ENCODE measurements around the gene DIP2C.
A peak's percentile ranks its signal among the peaks of the same experiment; 100 is the strongest.

The DIP2C gene

DNA sequence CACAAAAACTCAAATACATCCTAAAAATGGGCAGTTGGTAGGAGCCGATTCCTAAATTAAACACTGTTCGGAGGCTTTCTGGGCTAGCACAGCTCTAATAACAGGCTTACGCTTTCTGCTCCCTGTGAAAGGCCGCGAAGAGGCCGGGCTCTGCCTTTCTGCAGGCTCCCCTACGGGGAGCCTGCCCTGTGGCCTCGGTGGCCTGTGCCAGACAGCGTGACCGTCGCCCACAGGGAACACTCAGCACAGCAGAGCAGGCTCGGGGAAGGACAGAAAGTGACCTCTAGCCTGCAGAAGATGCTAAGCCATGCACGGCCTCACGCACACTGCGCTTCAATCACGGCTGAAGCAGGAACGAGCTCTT, 64.2 kb downstream of the DIP2C start:
- peak overlapping the region; percentile 12 for H3K4me3 ChIP-seq (ENCODE audit: low read depth, low read length)
- H3K27ac ChIP-seq: peak overlapping the region; percentile 94
- TF ChIP-seq, protein P1, sequence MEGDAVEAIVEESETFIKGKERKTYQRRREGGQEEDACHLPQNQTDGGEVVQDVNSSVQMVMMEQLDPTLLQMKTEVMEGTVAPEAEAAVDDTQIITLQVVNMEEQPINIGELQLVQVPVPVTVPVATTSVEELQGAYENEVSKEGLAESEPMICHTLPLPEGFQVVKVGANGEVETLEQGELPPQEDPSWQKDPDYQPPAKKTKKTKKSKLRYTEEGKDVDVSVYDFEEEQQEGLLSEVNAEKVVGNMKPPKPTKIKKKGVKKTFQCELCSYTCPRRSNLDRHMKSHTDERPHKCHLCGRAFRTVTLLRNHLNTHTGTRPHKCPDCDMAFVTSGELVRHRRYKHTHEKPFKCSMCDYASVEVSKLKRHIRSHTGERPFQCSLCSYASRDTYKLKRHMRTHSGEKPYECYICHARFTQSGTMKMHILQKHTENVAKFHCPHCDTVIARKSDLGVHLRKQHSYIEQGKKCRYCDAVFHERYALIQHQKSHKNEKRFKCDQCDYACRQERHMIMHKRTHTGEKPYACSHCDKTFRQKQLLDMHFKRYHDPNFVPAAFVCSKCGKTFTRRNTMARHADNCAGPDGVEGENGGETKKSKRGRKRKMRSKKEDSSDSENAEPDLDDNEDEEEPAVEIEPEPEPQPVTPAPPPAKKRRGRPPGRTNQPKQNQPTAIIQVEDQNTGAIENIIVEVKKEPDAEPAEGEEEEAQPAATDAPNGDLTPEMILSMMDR (IDR thresholded peaks at IDR 0.05; ENCODE audit: low read depth, low read length, missing control alignments): no peak
- DNase-seq: peak; percentile 43
- in situ Hi-C loops (cut with HindIII; ENCODE audit: low pct_ligation_motif_present, low sequenced_read_pairs): no loop called here
- H3K36me3 ChIP-seq (replicated peaks): no peaks in the 10 kb centered on the region
- no peaks in the 10 kb centered on the region for H3K27me3 ChIP-seq (replicated peaks)

DNA sequence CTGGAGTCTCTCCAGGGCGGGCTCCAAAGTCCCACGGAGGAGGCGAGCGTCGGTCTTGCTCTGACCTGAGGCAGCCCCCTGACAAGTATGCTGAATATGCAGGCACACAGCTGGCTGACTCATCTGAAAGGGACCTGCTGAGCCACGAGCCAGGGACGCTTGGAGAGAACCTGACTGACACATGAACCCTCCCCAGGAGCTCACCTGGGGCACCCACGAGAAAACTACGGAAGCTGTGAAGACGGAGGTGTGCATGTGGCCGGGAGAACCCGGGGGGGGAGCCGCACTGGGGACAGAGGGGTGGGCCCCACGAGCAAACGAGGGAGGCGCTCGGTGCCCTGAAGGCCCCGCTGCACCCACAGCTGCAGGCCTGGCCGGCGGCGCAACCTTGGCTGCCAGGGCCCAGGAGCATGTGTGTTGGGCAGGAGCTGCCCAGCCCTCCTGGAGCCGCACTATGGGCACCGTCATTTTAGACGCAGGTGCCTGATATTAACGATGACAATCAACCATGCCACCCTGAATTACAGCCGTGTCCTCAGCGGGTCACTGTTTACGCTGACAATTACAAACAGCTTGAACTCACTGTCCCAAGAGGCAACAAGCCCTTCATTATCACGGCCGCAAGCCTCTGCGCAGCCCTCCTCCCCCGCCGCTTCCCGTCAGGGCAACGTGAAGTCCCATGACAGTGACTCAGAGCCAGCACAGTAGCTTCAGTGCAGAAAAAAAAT, 64.7 kb downstream of the DIP2C start:
- H3K27ac ChIP-seq: peak overlapping the region; percentile 94
- TF ChIP-seq, protein P1 (IDR thresholded peaks at IDR 0.05; ENCODE audit: low read depth, low read length, missing control alignments): no peak

DNA sequence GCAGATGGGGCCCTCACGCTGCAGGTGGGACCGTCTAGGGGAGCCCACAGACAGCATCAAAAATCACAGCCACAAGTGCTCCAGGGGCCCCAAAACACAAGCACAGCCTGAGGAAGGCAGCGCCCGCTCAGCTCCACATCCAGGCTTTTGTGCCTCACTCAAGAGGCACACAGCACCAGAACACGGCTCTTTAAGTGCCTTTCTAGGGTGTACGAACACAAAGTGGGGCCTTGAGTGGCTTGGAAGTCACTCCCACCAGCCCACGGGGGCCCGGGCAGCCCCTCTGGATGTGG, 65.2 kb downstream of the DIP2C start:
- Histone ChIP-seq H3K4me3 (ENCODE audit: low read depth, low read length) (no peak overlapping the region), H3K36me3 (replicated peaks) (no peaks in the 10 kb centered on the region), H3K27me3 (replicated peaks) (no peaks in the 10 kb centered on the region), H3K27ac (peak overlapping the region; percentile 94)
- in situ Hi-C loops (cut with HindIII; ENCODE audit: low pct_ligation_motif_present, low sequenced_read_pairs): no loop called here
- TF ChIP-seq, protein P1 (IDR thresholded peaks at IDR 0.05; ENCODE audit: low read depth, low read length, missing control alignments): no peak
- DNase-seq: no peak

More for the DNA sequence above, 64.7 kb downstream of the DIP2C start:
- peak overlapping the region; percentile 3 for H3K4me3 ChIP-seq (ENCODE audit: low read depth, low read length)
- peak; percentile 91 for DNase-seq
- in situ Hi-C loops (cut with HindIII; ENCODE audit: low pct_ligation_motif_present, low sequenced_read_pairs): no loop called here
- H3K27me3 ChIP-seq (replicated peaks): no peaks in the 10 kb centered on the region
- H3K36me3 ChIP-seq (replicated peaks): no peaks in the 10 kb centered on the region

DNA sequence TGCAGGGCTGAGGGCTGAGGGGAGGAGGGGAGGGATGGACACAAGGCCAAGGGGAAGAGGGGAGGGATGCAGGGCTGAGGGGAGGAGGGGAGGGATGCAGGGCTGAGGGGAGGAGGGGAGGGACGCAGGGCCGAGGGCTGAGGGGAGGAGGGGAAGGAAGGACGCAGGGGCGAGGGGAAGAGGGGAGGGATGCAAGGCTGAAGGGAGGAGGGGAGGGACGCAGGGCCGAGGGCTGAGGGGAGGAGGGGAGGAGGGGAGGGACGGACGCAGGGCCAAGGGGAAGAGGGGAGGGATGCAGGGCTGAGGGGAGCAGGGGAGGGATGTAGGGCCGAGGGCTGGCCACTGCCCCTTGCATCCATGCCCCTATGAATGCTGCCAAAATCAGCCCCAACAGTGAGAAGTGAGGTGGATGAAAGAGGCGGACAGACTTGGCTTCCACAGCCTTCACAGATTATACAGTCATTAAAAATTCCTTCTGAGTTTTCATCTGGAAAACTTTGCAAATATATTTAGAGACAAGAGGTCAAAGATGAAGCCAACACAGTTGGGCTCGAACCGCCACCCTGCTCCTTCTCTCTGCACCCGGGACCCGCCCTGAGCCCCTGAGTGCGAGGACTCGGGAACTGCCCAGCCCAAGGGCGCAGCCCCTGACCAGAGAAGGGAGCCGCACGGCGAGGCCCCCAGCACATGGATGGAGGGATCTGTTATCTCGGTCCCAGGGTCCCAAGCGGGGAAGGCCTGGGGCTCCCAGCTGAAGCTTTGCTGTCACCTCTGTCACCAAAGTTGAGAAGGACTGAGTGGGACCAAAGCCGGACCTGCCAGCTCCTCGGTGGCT, 65.8 kb downstream of the DIP2C start:
- Histone ChIP-seq H3K36me3 (replicated peaks) (no peaks in the 10 kb centered on the region), H3K4me3 (ENCODE audit: low read depth, low read length) (no peak overlapping the region), H3K27ac (peak overlapping the region; percentile 94), H3K27me3 (replicated peaks) (no peaks in the 10 kb centered on the region)
- DNase-seq: no peak
- TF ChIP-seq, protein P1 (IDR thresholded peaks at IDR 0.05; ENCODE audit: low read depth, low read length, missing control alignments): no peak
- in situ Hi-C loops (cut with HindIII; ENCODE audit: low pct_ligation_motif_present, low sequenced_read_pairs): no loop called here

- Histone ChIP-seq H3K27me3 (replicated peaks) (no peaks in the 10 kb centered on the region), H3K27ac (no peak overlapping the region), H3K4me3 (ENCODE audit: low read depth, low read length) (no peak overlapping the region), H3K36me3 (replicated peaks) (no peaks in the 10 kb centered on the region)
- in situ Hi-C loops (cut with HindIII; ENCODE audit: low pct_ligation_motif_present, low sequenced_read_pairs): no loop called here
- TF ChIP-seq, protein P1 (IDR thresholded peaks at IDR 0.05; ENCODE audit: low read depth, low read length, missing control alignments): no peak
- DNase-seq: no peak
These were observed 66.5 kb downstream of the DIP2C start for GRCh38 chr10:623014-623413.

Measured in brain microvascular endothelial cell (primary cell).